K562 (cell line): ENCODE results near the gene DHDDS. TPM values are rescaled to one million over a fixed set of nuclear protein-coding genes. Genes with fewer than 3 reads are reported as not detected.
A peak's percentile ranks its signal among the peaks of the same experiment; 100 is the strongest.

ENCODE experiments used
- CHCHD3 ChIP-seq: fragments of 250-450 bp; sonication (Bioruptor Pico); IDR thresholded peaks from 2 replicates; pipeline ENCODE4 v2.1.2; 2022; ENCODE audit warnings: mild to moderate bottlenecking
- CXXC5 ChIP-seq: fragments of 250-450 bp; sonication (Bioruptor Pico); IDR thresholded peaks from 2 replicates; pipeline ENCODE4 v1.8.0; 2022; ENCODE audit warnings: inconsistent platforms, mild to moderate bottlenecking, moderate library complexity
- FOXJ2 ChIP-seq: fragments of 200-800 bp; sonication (Bioruptor generic); IDR thresholded peaks from 2 replicates; pipeline ENCODE4 v1.6.1; 2016; ENCODE audit warnings: missing genetic modification characterization, missing compliant biosample characterization
- HDGF ChIP-seq: fragments of 450-650 bp; IDR thresholded peaks from 2 replicates; pipeline ENCODE4 v1.6.1; 2016
- HNRNPH1 ChIP-seq: fragments of 200-400 bp; formaldehyde crosslinking; optimal IDR thresholded peaks from 2 replicates; pipeline ENCODE3; 2017; ENCODE audit warnings: low read depth, mild to moderate bottlenecking, low read length, moderate library complexity
- MYBL2 ChIP-seq, 2 experiments: fragments of 450-650 bp in 1 of 2; sonication (generic) in 1 of 2; formaldehyde crosslinking in 1 of 2; IDR thresholded peaks; 2 replicates each; pipeline versions ENCODE4 v1.6.1 to v1.8.1; 2017 to 2022; ENCODE audit warnings: borderline replicate concordance in 1 of 2, inconsistent platforms in 1 of 2, low read depth in 1 of 2, mild to moderate bottlenecking in 1 of 2, missing genetic modification reagents in 1 of 2, moderate library complexity in 1 of 2
- NFRKB ChIP-seq: fragments of 450-650 bp; IDR thresholded peaks from 2 replicates; pipeline ENCODE4 v1.6.1; 2016; ENCODE audit warnings: low read depth
- SNIP1 ChIP-seq: fragments of 450-650 bp; IDR thresholded peaks from 2 replicates; pipeline ENCODE4 v1.7.1; 2017; ENCODE audit warnings: low read depth, mild to moderate bottlenecking
- TAL1 ChIP-seq: fragments of 450-650 bp; IDR thresholded peaks from 2 replicates; pipeline ENCODE4 v1.6.1; 2016; ENCODE audit warnings: mild to moderate bottlenecking
- TCF7L2 ChIP-seq: fragments of 150-350 bp; IDR thresholded peaks from 2 replicates; pipeline ENCODE4 v1.6.1; 2016; ENCODE audit warnings: low read depth, mild to moderate bottlenecking, low read length, moderate library complexity
- XRCC4 ChIP-seq: IDR thresholded peaks from one replicate; pipeline ENCODE4 v1.6.1; 2011; ENCODE audit not compliant: insufficient read depth, insufficient read length; ENCODE audit errors: extremely low read depth
- ZNF77 ChIP-seq: fragments of 250-450 bp; sonication (Bioruptor Pico); IDR thresholded peaks from 2 replicates; pipeline ENCODE4 v1.5.0; 2020
- polyA plus RNA-seq, 8 experiments: library from polyadenylated mRNA; depleted of rRNA in 4 of 8; stranded (reverse) in 5 of 8; unstranded in 3 of 8; fragments of >200 nt; fragmentation: Nextera tagmentation in 2 of 8; fragmentation: Illumina TruSeq in 1 of 8; extraction: Ambion mirVana in 2 of 8; extraction: Trizol in 1 of 8; gene quantifications; 2 replicates each; pipeline versions ENCODE4 v1.2.1 to v1.2.3, GENCODE V29; 2011 to 2014; ENCODE audit warnings: inconsistent platforms in 1 of 8, missing spikeins in 1 of 8
- total RNA-seq, 7 experiments: library from RNA; depleted of rRNA in 6 of 7; stranded (reverse); fragments of >200 nt in 6 of 7; fragmentation: Illumina TruSeq in 2 of 7; extraction: Trizol in 2 of 7; gene quantifications; 2 replicates each; pipeline versions ENCODE4 v1.2.1 to v1.2.3, GENCODE V29; 2011 to 2021; ENCODE audit warnings: low replicate concordance in 1 of 7
- TF ChIP-seq, protein P1 (sequence below): fragments of 200-800 bp; sonication (Bioruptor generic); IDR thresholded peaks from 2 replicates; pipeline ENCODE4 v1.6.1; 2016; ENCODE audit warnings: missing genetic modification characterization, missing compliant biosample characterization
- TF ChIP-seq, protein P2 (sequence below): fragments of 250-450 bp; sonication (Bioruptor Pico); IDR thresholded peaks from 2 replicates; pipeline ENCODE4 v1.5.0; 2021; ENCODE audit warnings: mild to moderate bottlenecking, moderate library complexity
- TF ChIP-seq, protein P3 (sequence below): fragments of 250-450 bp; sonication (Bioruptor Pico); IDR thresholded peaks from 2 replicates; pipeline ENCODE4 v1.4.0; 2020; ENCODE audit warnings: mild to moderate bottlenecking, moderate library complexity
- TF ChIP-seq, protein P4 (sequence below): sonication (generic); formaldehyde crosslinking; IDR thresholded peaks from 2 replicates; pipeline ENCODE4 v1.8.1; 2022; ENCODE audit warnings: missing genetic modification reagents

The DHDDS gene
- total and polyA plus RNA-seq, 9 of the 15 experiments (the other 6 are each of a cell fraction or from before 2014, with no cell fraction given): 33.3 to 55.0 (median 44.3) TPM

DNA sequence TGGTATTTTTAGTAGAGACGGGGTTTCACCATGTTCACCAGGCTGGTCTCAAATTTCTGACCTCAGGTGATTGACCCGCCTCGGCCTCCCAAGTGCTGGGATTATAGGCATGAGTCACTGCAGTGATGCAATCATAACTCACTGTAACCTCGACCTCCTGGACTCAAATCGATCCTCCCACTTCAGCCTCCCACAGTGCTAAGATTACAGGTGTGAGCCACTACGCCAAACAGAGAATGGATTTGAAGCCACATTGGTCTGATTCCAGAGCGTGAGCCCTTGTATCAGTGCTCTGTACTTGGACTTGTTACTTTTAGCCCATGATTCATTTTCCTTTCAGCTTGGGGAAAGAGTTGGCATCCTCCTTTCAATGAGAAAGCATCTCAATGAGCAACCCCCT, 44.7 kb upstream of the DHDDS start (continued):
- TF ChIP-seq FOXJ2 (tag): no peak
- TF ChIP-seq, protein P1, sequence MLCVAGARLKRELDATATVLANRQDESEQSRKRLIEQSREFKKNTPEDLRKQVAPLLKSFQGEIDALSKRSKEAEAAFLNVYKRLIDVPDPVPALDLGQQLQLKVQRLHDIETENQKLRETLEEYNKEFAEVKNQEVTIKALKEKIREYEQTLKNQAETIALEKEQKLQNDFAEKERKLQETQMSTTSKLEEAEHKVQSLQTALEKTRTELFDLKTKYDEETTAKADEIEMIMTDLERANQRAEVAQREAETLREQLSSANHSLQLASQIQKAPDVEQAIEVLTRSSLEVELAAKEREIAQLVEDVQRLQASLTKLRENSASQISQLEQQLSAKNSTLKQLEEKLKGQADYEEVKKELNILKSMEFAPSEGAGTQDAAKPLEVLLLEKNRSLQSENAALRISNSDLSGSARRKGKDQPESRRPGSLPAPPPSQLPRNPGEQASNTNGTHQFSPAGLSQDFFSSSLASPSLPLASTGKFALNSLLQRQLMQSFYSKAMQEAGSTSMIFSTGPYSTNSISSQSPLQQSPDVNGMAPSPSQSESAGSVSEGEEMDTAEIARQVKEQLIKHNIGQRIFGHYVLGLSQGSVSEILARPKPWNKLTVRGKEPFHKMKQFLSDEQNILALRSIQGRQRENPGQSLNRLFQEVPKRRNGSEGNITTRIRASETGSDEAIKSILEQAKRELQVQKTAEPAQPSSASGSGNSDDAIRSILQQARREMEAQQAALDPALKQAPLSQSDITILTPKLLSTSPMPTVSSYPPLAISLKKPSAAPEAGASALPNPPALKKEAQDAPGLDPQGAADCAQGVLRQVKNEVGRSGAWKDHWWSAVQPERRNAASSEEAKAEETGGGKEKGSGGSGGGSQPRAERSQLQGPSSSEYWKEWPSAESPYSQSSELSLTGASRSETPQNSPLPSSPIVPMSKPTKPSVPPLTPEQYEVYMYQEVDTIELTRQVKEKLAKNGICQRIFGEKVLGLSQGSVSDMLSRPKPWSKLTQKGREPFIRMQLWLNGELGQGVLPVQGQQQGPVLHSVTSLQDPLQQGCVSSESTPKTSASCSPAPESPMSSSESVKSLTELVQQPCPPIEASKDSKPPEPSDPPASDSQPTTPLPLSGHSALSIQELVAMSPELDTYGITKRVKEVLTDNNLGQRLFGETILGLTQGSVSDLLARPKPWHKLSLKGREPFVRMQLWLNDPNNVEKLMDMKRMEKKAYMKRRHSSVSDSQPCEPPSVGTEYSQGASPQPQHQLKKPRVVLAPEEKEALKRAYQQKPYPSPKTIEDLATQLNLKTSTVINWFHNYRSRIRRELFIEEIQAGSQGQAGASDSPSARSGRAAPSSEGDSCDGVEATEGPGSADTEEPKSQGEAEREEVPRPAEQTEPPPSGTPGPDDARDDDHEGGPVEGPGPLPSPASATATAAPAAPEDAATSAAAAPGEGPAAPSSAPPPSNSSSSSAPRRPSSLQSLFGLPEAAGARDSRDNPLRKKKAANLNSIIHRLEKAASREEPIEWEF (CRISPR knock-in tag): no peak
- TF ChIP-seq MYBL2 (IDR thresholded peaks at IDR 0.05; ENCODE audit: low read depth): no peak
- no peak for TF ChIP-seq MYBL2 (CRISPR knock-in tag; IDR thresholded peaks at IDR 0.05; ENCODE audit: borderline replicate concordance)
- no peak for TF ChIP-seq TCF7L2
- no peak for TF ChIP-seq XRCC4
- TF ChIP-seq, protein P2, sequence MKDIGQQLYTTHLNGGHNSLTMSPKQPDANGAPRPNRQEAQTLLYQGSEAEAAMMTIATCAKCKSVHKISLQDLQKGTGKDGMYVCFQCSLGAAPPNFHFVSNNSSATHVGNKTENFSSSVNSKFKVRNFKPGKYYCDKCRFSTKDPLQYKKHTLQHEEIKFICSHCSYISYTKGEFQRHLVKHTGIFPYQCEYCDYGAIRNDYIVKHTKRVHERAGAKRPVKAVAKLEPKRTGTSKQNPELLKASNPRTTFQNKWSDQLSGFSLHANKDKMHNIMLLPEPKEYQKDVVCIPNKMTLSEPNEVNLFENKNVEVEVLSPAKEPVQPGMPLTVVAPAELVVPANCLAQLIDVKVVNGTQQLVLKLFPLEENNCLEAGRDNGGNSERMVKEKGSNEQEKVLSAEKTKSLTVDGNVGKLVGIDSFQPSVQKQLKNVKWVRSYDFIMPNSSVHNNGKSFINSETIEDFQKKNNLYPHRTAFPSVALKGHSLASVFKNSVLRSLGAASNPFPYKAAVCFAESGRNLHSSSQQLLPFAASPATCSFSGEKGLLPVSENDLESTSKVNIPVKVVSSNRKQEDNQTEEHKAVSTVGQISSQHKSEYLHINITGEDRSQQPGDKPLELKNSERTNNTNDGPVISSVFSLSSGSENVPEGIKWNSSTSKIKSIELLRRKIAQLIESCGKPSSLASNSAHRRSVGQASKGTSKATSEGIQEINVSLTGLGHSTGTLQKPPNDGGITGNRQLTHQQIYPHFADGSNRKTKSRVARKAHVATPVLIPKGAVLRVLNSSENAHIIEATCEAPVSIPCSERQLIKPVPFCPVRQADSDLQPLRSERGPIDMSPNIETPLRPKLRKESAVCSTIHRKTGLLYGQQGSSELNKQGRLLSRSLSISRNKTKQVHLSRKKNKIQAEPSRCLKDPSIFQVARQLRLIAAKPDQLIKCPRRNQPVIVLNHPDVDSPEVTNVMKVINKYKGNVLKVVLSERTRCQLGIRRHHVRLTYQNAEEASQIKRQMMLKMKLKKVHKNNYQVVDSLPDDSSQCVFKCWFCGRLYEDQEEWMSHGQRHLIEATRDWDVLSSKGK: no peak
- TF ChIP-seq HNRNPH1: no peak
- TF ChIP-seq CXXC5: peak; percentile 63
- no peak for TF ChIP-seq CHCHD3 (CRISPR knock-in tag)
- no peak for TF ChIP-seq HDGF
- TF ChIP-seq ZNF77 (CRISPR knock-in tag): no peak
- TF ChIP-seq NFRKB: no peak
- no peak for TF ChIP-seq SNIP1
- TF ChIP-seq, protein P3, sequence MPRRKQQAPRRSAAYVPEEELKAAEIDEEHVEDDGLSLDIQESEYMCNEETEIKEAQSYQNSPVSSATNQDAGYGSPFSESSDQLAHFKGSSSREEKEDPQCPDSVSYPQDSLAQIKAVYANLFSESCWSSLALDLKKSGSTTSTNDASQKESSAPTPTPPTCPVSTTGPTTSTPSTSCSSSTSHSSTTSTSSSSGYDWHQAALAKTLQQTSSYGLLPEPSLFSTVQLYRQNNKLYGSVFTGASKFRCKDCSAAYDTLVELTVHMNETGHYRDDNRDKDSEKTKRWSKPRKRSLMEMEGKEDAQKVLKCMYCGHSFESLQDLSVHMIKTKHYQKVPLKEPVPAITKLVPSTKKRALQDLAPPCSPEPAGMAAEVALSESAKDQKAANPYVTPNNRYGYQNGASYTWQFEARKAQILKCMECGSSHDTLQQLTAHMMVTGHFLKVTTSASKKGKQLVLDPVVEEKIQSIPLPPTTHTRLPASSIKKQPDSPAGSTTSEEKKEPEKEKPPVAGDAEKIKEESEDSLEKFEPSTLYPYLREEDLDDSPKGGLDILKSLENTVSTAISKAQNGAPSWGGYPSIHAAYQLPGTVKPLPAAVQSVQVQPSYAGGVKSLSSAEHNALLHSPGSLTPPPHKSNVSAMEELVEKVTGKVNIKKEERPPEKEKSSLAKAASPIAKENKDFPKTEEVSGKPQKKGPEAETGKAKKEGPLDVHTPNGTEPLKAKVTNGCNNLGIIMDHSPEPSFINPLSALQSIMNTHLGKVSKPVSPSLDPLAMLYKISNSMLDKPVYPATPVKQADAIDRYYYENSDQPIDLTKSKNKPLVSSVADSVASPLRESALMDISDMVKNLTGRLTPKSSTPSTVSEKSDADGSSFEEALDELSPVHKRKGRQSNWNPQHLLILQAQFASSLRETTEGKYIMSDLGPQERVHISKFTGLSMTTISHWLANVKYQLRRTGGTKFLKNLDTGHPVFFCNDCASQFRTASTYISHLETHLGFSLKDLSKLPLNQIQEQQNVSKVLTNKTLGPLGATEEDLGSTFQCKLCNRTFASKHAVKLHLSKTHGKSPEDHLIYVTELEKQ (CRISPR knock-in tag): no peak
- 0 out of 2 replicates have a peak, but pooled peaks have one; percentile 19 for TF ChIP-seq TAL1
- TF ChIP-seq, protein P4, sequence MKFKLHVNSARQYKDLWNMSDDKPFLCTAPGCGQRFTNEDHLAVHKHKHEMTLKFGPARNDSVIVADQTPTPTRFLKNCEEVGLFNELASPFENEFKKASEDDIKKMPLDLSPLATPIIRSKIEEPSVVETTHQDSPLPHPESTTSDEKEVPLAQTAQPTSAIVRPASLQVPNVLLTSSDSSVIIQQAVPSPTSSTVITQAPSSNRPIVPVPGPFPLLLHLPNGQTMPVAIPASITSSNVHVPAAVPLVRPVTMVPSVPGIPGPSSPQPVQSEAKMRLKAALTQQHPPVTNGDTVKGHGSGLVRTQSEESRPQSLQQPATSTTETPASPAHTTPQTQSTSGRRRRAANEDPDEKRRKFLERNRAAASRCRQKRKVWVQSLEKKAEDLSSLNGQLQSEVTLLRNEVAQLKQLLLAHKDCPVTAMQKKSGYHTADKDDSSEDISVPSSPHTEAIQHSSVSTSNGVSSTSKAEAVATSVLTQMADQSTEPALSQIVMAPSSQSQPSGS (CRISPR knock-in tag): no peak
